Measurements from ENCODE around the gene CLINT1.

- no peak for TF ChIP-seq EP300 (IDR thresholded peaks at IDR 0.05)
- no peak for TF ChIP-seq CTCF (IDR thresholded peaks at IDR 0.05)
- no peak for TF ChIP-seq POLR2A (IDR thresholded peaks at IDR 0.05)
Measured at GRCh38 chr5:157867751-157868387, 8.9 kb upstream of the CLINT1 start.
